NCI-H128 (cell line): Measurements from ENCODE around the gene CNTFR.

Source experiments
- DNase-seq: peaks from one replicate; lab custom pipeline; 2025; ENCODE audit not compliant: unreplicated experiment; lab: John Stamatoyannopoulos, UW

CNTFR gene

GRCh38 chr9:34526026-34526425 lies 63.5 kb downstream of the CNTFR start:
- no peak for DNase-seq

- no peak for DNase-seq
These were observed 65.2 kb downstream of the CNTFR start for GRCh38 chr9:34524349-34524748.

- peak; percentile 87 for DNase-seq
These were observed 66.3 kb downstream of the CNTFR start, which contains the start of gene ENHO for GRCh38 chr9:34522971-34523797. ENHO (minus strand) TSS chr9:34522990; CDS start chr9:34521695, 1,295 bp downstream.

- DNase-seq = no peak
These were observed 67.2 kb downstream of the CNTFR start for GRCh38 chr9:34522091-34522887.

GRCh38 chr9:34521406-34522045 lies 68.0 kb downstream of the CNTFR start:
- no peak for DNase-seq

GRCh38 chr9:34520505-34521385 lies 68.8 kb downstream of the CNTFR start:
- DNase-seq = no peak

- no peak for DNase-seq
These were observed 69.4 kb downstream of the CNTFR start for GRCh38 chr9:34520096-34520495.

GRCh38 chr9:34519321-34520020 lies 70.1 kb downstream of the CNTFR start:
- DNase-seq = no peak

GRCh38 chr9:34518896-34519295 lies 70.6 kb downstream of the CNTFR start:
- DNase-seq = no peak

- no peak for DNase-seq
These were observed 71.4 kb downstream of the CNTFR start for GRCh38 chr9:34518110-34518616.

- no peak for DNase-seq
These were observed 72.3 kb downstream of the CNTFR start for GRCh38 chr9:34517185-34517584.

- DNase-seq = no peak
These were observed 73.6 kb downstream of the CNTFR start for GRCh38 chr9:34515959-34516358.

GRCh38 chr9:34514816-34515215 lies 74.7 kb downstream of the CNTFR start:
- DNase-seq = no peak

- DNase-seq = no peak
These were observed 75.1 kb downstream of the CNTFR start for GRCh38 chr9:34514401-34514800.

GRCh38 chr9:34513567-34514214 lies 75.8 kb downstream of the CNTFR start:
- DNase-seq = no peak

GRCh38 chr9:34512131-34513078 lies 77.1 kb downstream of the CNTFR start:
- no peak for DNase-seq

GRCh38 chr9:34510497-34511468 lies 78.7 kb downstream of the CNTFR start:
- no peak for DNase-seq
